ENCODE results near the gene PLEKHA6.

Gene PLEKHA6

GRCh38 chr1:204196068-204196795 lies 163.5 kb downstream of the PLEKHA6 start, which contains the start of gene KISS1:
KISS1 (minus strand) TSS chr1:204196491; CDS start chr1:204192876, 3,615 bp downstream.
- no peak within 1 kb of the TSS for H3K27ac ChIP-seq
- TF ChIP-seq CTCF (conservative IDR thresholded peaks at IDR 0.05) (no peak), ZFX (IDR thresholded peaks at IDR 0.05) (no peak)

GRCh38 chr1:204194771-204195170 lies 165.0 kb downstream of the PLEKHA6 start:
- H3K27ac ChIP-seq: no peak overlapping the region
- TF ChIP-seq CTCF (conservative IDR thresholded peaks at IDR 0.05) (no peak), ZFX (IDR thresholded peaks at IDR 0.05) (no peak)

GRCh38 chr1:204194080-204194479 lies 165.6 kb downstream of the PLEKHA6 start:
- no peak for TF ChIP-seq CTCF (conservative IDR thresholded peaks at IDR 0.05)
- TF ChIP-seq ZFX (IDR thresholded peaks at IDR 0.05): no peak

GRCh38 chr1:204192589-204193352 lies 167.0 kb downstream of the PLEKHA6 start:
- no peak for TF ChIP-seq ZFX (IDR thresholded peaks at IDR 0.05)
- no peak for TF ChIP-seq CTCF (conservative IDR thresholded peaks at IDR 0.05)
- H3K27ac ChIP-seq: no peak overlapping the region

More at GRCh38 chr1:204194080-204194479, 165.6 kb downstream of the PLEKHA6 start:
- H3K27ac ChIP-seq: no peak overlapping the region

- TF ChIP-seq ZFX (IDR thresholded peaks at IDR 0.05): no peak
- no peak for TF ChIP-seq CTCF (conservative IDR thresholded peaks at IDR 0.05)
- no peak overlapping the region for H3K27ac ChIP-seq
Measured at GRCh38 chr1:204192046-204192445, 167.7 kb downstream of the PLEKHA6 start.

GRCh38 chr1:204191456-204191855 lies 168.3 kb downstream of the PLEKHA6 start:
- no peak overlapping the region for H3K27ac ChIP-seq
- TF ChIP-seq CTCF (conservative IDR thresholded peaks at IDR 0.05) (no peak), ZFX (IDR thresholded peaks at IDR 0.05) (no peak)
